ENCODE results near the gene HIVEP3.

Gene HIVEP3

GRCh38 chr1:41901551-41901950 lies 17.2 kb downstream of the HIVEP3 start:
- Histone ChIP-seq H3K36me3 (ENCODE audit: control insufficient read depth, insufficient read depth, low read length) (no peaks in the 10 kb centered on the region), H3K4me2 (ENCODE audit: low read length) (no peak overlapping the region), H3K4me3 (ENCODE audit: low read depth, low read length) (no peak overlapping the region), H3K27me3 (ENCODE audit: control insufficient read depth, insufficient read depth, low read length) (no peaks in the 10 kb centered on the region), H3K27ac (no peak overlapping the region), H2AFZ (no peak overlapping the region), H3K9me3 (ENCODE audit: control insufficient read depth, low read length) (no peaks in the 10 kb centered on the region), H3K4me1 (no peaks in the 10 kb centered on the region), H3K79me2 (no peaks in the 10 kb centered on the region), H3K9ac (no peak overlapping the region)
- TF ChIP-seq, protein P1, sequence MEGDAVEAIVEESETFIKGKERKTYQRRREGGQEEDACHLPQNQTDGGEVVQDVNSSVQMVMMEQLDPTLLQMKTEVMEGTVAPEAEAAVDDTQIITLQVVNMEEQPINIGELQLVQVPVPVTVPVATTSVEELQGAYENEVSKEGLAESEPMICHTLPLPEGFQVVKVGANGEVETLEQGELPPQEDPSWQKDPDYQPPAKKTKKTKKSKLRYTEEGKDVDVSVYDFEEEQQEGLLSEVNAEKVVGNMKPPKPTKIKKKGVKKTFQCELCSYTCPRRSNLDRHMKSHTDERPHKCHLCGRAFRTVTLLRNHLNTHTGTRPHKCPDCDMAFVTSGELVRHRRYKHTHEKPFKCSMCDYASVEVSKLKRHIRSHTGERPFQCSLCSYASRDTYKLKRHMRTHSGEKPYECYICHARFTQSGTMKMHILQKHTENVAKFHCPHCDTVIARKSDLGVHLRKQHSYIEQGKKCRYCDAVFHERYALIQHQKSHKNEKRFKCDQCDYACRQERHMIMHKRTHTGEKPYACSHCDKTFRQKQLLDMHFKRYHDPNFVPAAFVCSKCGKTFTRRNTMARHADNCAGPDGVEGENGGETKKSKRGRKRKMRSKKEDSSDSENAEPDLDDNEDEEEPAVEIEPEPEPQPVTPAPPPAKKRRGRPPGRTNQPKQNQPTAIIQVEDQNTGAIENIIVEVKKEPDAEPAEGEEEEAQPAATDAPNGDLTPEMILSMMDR (IDR thresholded peaks at IDR 0.05), result no peak

GRCh38 chr1:41900603-41901444 lies 17.9 kb downstream of the HIVEP3 start:
- H3K27me3 ChIP-seq (ENCODE audit: control insufficient read depth, insufficient read depth, low read length), result no peaks in the 10 kb centered on the region
- TF ChIP-seq, protein P1 (IDR thresholded peaks at IDR 0.05), result no peak
- H3K9me3 ChIP-seq (ENCODE audit: control insufficient read depth, low read length), result no peaks in the 10 kb centered on the region
- H3K4me2 ChIP-seq (ENCODE audit: low read length), result no peak overlapping the region
- no peaks in the 10 kb centered on the region for H3K4me1 ChIP-seq
- H2AFZ ChIP-seq, result no peak overlapping the region
- no peaks in the 10 kb centered on the region for H3K79me2 ChIP-seq
- H3K4me3 ChIP-seq (ENCODE audit: low read depth, low read length), result no peak overlapping the region
- no peaks in the 10 kb centered on the region for H3K36me3 ChIP-seq (ENCODE audit: control insufficient read depth, insufficient read depth, low read length)
- no peak overlapping the region for H3K9ac ChIP-seq
- no peak overlapping the region for H3K27ac ChIP-seq

- no peak overlapping the region for H3K4me3 ChIP-seq (ENCODE audit: low read depth, low read length)
- no peaks in the 10 kb centered on the region for H3K9me3 ChIP-seq (ENCODE audit: control insufficient read depth, low read length)
- no peak overlapping the region for H2AFZ ChIP-seq
- no peak overlapping the region for H3K27ac ChIP-seq
- no peaks in the 10 kb centered on the region for H3K27me3 ChIP-seq (ENCODE audit: control insufficient read depth, insufficient read depth, low read length)
- TF ChIP-seq, protein P1 (IDR thresholded peaks at IDR 0.05), result no peak
- H3K9ac ChIP-seq, result no peak overlapping the region
- no peaks in the 10 kb centered on the region for H3K36me3 ChIP-seq (ENCODE audit: control insufficient read depth, insufficient read depth, low read length)
- no peaks in the 10 kb centered on the region for H3K4me1 ChIP-seq
- H3K4me2 ChIP-seq (ENCODE audit: low read length), result no peak overlapping the region
- H3K79me2 ChIP-seq, result no peaks in the 10 kb centered on the region
Observed at GRCh38 chr1:41898191-41898713, 20.5 kb downstream of the HIVEP3 start.

GRCh38 chr1:41895552-41895951 lies 23.2 kb downstream of the HIVEP3 start:
- Histone ChIP-seq H3K9me3 (ENCODE audit: control insufficient read depth, low read length) (no peaks in the 10 kb centered on the region), H3K79me2 (no peaks in the 10 kb centered on the region), H3K4me2 (ENCODE audit: low read length) (no peak overlapping the region)

More at GRCh38 chr1:41895552-41895951, 23.2 kb downstream of the HIVEP3 start:
- H3K36me3 ChIP-seq (ENCODE audit: control insufficient read depth, insufficient read depth, low read length), result no peaks in the 10 kb centered on the region
- no peaks in the 10 kb centered on the region for H3K4me1 ChIP-seq
- TF ChIP-seq, protein P1 (IDR thresholded peaks at IDR 0.05), result no peak
- H3K4me3 ChIP-seq (ENCODE audit: low read depth, low read length), result no peak overlapping the region
- H3K27ac ChIP-seq, result no peak overlapping the region
- H3K9ac ChIP-seq, result no peak overlapping the region
- H2AFZ ChIP-seq, result no peak overlapping the region
- no peaks in the 10 kb centered on the region for H3K27me3 ChIP-seq (ENCODE audit: control insufficient read depth, insufficient read depth, low read length)

All from parathyroid adenoma (tissue), 2 donors.